Stimulated activated CD8-positive, alpha-beta memory T cell treated with anti-CD3 and anti-CD28 coated beads, Interleukin-4, amount 100 ng/mL, for 48 hours (primary cell): ENCODE data around the gene SERPINE1.
"Not testable (repeated sequence)": the region's sequence is repeated elsewhere in the genome, so short reads cannot be mapped to it uniquely, and the experiment has no call there.

Experiments
- DNase-seq: peaks from one replicate; pipeline ENCODE4 v3.0.0-alpha.2; 2020

Gene SERPINE1

GRCh38 chr7:101126651-101127459, at the start of gene SERPINE1:
SERPINE1 (plus strand) TSS chr7:101127104; CDS start chr7:101128394, 1,290 bp downstream.
- DNase-seq = peak; percentile 58

- DNase-seq = peak; percentile 92
Observed at GRCh38 chr7:101077303-101078086, 49.4 kb upstream of the SERPINE1 start.

DNA sequence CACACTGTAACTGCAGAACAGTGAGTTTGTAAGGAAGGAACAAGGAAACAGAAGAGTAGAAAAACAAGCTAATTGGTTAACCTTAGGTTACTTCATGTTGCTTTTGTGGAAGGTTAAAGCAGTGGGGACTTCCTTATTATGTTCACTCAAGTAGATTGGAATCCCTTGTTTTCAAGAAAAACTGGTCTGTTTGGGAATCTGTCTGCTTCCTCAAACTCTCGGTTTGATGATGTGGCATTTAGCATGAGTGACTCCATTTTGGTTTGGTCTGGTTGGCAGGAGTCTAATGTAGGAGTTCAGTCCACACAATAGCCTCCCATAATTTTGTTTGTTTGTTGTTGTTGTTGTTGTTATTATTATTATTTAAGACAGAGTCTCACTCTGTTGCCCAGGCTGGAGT, 45.5 kb upstream of the SERPINE1 start:
- no peak for DNase-seq

- DNase-seq = no peak
Observed at GRCh38 chr7:101084865-101085161, 42.1 kb upstream of the SERPINE1 start.

- DNase-seq = peak; percentile 82
Observed at GRCh38 chr7:101085162-101085964, 41.5 kb upstream of the SERPINE1 start, which contains the start of gene TRIM56. TRIM56 (plus strand) TSS chr7:101085481; CDS start chr7:101087313, 1,832 bp downstream.

GRCh38 chr7:101087334-101088068, 39.4 kb upstream of the SERPINE1 start:
- no peak for DNase-seq

DNA sequence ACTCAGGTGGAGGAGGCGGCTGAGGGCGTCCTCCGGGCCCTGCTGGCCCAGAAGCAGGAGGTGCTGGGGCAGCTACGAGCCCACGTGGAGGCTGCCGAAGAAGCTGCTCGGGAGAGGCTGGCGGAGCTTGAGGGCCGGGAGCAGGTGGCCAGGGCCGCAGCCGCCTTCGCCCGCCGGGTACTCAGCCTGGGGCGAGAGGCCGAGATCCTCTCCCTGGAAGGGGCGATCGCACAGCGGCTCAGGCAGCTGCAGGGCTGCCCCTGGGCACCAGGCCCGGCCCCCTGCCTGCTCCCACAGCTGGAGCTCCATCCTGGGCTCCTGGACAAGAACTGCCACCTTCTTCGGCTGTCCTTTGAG, 38.9 kb upstream of the SERPINE1 start:
- DNase-seq = no peak

- no peak for DNase-seq
Observed at GRCh38 chr7:101088858-101089529, 37.9 kb upstream of the SERPINE1 start.

DNA sequence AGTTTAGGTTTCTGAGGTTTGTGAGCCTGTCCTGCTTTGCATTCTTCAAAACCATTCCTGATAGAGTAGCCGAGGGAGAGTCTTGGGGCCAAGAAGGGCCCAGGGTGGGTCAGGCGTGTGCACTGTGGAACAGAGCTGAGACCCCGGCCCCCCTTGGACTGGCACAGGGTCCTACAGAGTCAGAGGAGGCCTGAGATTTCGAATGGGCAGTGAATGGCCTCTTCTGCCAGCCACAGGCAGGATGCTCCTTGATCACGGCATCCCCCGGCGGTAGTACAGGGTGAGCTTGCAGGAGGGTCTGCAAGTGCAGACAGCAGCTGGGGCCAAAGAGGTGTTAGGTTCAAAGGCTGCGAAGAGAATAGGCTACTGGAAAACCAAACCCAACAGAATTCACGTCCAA, 37.0 kb upstream of the SERPINE1 start:
- DNase-seq = no peak

- DNase-seq = not testable (repeated sequence)
Observed at GRCh38 chr7:101092266-101092905, 34.5 kb upstream of the SERPINE1 start.

GRCh38 chr7:101093906-101094305, 33.0 kb upstream of the SERPINE1 start:
- no peak for DNase-seq

- DNase-seq = no peak
Observed at GRCh38 chr7:101094376-101094775, 32.5 kb upstream of the SERPINE1 start.

DNA sequence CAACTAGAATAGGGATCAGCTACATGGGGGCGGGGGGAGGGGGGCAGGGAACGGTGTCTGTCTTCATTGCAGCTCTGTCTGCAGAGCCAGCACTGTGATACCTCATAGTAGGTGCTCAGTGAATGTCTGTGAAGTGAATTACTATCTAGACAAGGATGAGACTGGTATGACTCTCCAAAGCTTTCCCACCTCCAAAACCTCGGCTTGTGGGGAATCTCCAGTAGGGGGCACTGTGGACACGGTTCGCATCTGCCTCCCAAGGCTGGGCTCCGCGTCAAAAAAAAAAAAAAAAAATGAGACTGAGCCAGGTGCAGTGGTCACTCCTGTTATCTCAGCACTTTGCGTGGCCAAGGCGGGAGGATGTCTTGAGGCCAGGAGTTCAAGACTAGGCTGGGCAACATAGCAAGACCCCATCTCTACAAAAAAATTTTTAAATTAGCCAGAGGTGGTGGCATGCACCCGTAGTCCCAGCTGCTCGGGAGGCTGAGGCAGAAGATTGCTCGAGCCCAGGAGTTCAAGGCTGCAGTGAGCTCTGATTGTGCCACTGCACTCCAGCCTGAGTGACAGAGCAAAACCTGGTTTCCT, 32.0 kb upstream of the SERPINE1 start:
- peak; percentile 65 for DNase-seq

DNA sequence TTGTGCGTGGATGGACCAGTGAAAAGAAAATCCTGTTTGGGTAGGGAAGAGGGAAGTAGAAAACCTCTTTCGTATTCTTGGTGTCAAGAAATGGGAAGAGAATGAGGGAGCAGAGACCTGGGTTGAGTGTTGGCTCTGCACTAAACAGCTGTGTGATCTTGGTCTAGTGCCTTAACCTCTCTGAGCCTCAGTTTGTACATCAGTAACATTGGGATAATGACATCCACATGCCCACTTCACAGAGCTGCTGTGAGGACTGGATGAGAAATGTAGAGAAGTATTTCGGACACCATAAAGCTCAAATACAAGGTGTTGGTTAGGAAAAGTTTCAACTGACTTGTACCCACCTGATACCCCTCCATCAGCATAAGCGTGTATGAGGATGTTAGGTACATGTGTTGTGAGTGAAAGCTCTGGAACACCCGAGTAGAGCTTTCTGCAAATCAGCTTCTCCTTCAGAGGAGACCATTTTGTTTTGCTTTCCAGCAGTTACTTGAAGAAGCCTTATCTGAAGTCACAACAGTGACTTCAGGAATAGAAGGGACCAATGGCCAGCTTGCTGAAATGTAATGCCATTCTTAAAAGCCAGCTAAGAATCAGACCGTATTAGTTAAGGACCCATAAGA, 30.5 kb upstream of the SERPINE1 start:
- DNase-seq = no peak

- no peak for DNase-seq
Observed at GRCh38 chr7:101096957-101097347, 30.0 kb upstream of the SERPINE1 start.

DNA sequence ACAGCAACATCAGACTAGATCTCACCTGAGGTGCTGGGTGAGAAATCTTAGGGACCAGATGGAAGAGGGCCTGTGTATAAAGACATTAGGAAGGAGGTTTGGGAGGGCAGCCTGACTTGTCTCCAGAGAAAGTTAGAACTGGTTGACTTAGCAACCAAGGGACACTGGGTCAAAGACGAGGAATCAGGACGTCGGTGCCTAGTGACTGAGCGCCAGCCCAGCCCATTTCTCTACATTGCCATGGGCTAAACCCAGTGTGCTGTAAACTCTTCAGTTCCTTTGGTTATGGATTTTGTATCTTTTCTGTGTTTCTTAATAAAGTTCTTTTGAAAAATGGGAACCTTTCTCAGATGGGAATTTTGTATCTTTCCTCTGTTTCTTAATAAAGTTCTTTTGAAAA, 29.3 kb upstream of the SERPINE1 start:
- no peak for DNase-seq

DNA sequence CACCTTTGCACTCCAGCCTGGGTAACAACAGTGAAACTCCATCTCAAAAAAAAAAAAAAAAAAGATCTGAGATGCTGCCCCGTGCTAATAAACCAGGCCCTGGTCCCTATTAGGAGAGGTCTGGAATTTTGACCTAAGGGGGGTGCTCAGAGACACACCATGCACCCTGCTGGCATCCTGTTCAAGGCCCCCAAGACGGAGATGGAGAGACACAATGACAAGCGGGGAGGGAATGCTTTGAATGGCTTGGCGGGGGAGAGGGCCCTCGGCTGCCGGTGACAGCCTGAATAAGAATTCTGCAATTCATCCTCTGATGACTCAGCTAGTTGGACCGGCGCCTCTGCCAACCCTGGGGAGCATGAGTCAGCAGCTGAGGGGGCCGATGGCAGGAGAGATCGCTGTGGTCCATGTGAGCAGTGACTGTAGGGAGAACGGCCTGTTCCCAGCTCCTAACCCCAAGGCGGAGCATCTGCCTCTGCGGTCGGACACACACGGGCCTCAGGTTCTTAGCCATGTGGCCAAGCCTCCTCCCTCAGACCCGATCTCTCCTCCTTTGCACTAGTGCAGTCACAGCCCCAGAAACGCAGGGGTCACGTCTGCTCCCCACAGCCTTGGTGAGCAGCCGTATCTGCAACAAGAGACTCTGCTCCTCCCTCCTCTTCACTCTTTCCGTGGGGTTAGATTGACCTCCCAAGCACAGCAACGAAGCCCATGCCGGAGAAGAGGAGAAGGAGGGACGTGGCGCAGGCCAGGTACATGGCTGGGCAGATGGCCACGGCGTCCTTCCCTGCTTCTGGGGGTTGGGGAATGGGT, 26.7 kb upstream of the SERPINE1 start:
- DNase-seq = peak; percentile 73

DNA sequence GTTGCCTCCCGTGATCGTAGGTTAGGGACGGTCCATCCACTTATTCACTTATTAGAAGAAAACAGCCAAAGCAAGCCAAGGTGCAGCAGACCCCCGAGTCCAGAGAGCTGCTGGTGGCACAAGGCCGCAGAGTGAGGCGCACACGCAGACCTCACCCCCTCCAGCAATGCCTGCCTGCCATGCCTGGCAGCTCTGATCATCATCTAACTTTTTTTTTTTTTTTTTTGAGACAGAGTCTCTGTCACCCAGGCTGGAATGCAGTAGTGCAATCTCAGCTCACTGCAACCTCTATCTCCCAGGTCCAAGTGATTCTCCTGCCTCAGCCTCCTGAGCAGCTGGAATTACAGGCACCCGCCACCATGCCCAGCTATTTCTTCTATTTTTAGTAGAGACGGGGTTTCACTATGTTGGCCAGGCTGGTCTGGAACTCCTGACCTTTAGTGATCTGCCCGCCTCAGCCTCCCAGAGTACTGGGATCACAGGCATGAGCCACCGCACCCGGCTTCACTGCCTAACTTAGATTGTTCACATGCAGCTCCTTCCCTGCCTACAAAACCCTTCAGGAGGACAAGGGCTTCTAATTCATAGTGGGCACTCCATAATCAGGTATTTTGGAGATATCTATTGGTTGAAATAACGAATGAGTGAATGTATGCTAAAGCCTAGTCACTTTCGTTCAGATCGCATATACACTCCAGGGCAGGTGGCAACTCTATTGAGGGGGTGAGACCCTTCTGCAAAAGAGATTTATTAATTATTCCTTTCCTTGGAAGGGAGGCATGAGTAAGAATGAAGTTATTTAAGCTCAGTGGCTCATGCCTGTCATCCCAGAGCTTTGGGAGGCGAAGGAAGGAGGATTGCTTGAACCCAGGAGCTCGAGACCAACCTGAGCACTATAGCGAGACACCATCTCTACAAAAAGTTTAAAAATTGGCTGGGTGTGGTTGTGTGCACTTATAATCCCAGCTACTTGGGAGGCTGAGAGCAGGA, 25.8 kb upstream of the SERPINE1 start:
- DNase-seq = no peak

DNA sequence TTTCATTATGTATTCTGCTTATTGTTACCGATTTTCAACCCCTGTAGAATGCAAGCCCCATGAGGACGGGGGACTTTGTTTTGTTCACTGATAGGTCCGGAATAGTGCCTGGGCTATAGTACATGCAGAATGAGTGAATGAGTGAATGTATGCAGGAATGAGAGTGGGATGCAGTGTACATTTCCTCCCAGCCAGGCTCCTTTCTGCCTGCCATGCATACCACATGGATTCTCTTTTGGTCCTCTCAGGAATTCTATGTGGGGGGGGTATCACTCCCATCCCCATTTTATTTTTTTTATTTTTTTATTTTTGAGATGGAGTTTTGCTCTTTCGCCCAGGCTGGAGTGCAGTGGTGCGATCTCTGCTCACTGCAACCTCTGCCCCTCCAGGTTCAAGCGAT, 24.9 kb upstream of the SERPINE1 start:
- DNase-seq = no peak
